ENCODE measurements around the gene PTPA. TPM values are rescaled to one million over a fixed set of nuclear protein-coding genes. Genes with fewer than 3 reads are reported as not detected.

PTPA gene
- total RNA-seq, 3 donors from 2014 or later: 34.2 to 83.4 (median 71.1) TPM

- no peaks in the 10 kb centered on the region for H3K9me3 ChIP-seq
- no peaks in the 10 kb centered on the region for H3K27me3 ChIP-seq
- H3K27ac ChIP-seq: peak overlapping the region; percentile 98 to 99
- intact Hi-C loops (cut with DNase I; ENCODE audit: low total_unique reads): loop anchor here (2.0 to 10.0 kb wide), 2 partner anchors 29 to 141 kb away; no protein-coding TSS in a partner anchor
- no peaks in the 10 kb centered on the region for H3K36me3 ChIP-seq
- H3K4me3 ChIP-seq: peak overlapping the region; percentile 91 to 93 (median 93)
- no peak for DNase-seq (ENCODE audit: low spot score in 2 of 2)
- H3K4me1 ChIP-seq: peaks cover 0 to 4% of the 10 kb centered on the region in 2 donors
- TF ChIP-seq POLR2A (IDR thresholded peaks at IDR 0.05) (no peak), CTCF (IDR thresholded peaks at IDR 0.05) (no peak), POLR2AphosphoS5 (IDR thresholded peaks at IDR 0.05) (no peak)
Measured at GRCh38 chr9:129173296-129174101, 62.3 kb downstream of the PTPA start.

GRCh38 chr9:129174102-129174723 lies 63.0 kb downstream of the PTPA start:
- Histone ChIP-seq H3K4me3 (peak overlapping the region; percentile 91 to 93 (median 93)), H3K4me1 (peaks cover 0 to 4% of the 10 kb centered on the region in 2 donors), H3K27me3 (no peaks in the 10 kb centered on the region), H3K36me3 (no peaks in the 10 kb centered on the region), H3K9me3 (no peaks in the 10 kb centered on the region), H3K27ac (peak overlapping the region; percentile 98 to 99)
- peak; percentile 89 to 92 for DNase-seq (ENCODE audit: low spot score in 2 of 2)
- TF ChIP-seq CTCF (IDR thresholded peaks at IDR 0.05): peak; percentile 94 to 98 (median 95)
- no peak for TF ChIP-seq POLR2A (IDR thresholded peaks at IDR 0.05)
- peak; percentile 73 to 83 (median 79) for TF ChIP-seq POLR2AphosphoS5 (IDR thresholded peaks at IDR 0.05)
- intact Hi-C loops (cut with DNase I; ENCODE audit: low total_unique reads): loop anchor here (2.0 to 10.0 kb wide), 2 partner anchors 29 to 141 kb away; no protein-coding TSS in a partner anchor

- Histone ChIP-seq H3K4me1 (peaks cover 0 to 4% of the 10 kb centered on the region in 2 donors), H3K36me3 (no peaks in the 10 kb centered on the region)
Measured at GRCh38 chr9:129174724-129175514, 63.7 kb downstream of the PTPA start.

GRCh38 chr9:129175515-129175824 lies 64.3 kb downstream of the PTPA start:
- no peak for DNase-seq (ENCODE audit: low spot score in 2 of 2)
- peak overlapping the region; percentile 91 to 93 (median 93) for H3K4me3 ChIP-seq

More at GRCh38 chr9:129174724-129175514, 63.7 kb downstream of the PTPA start:
- H3K27me3 ChIP-seq: no peaks in the 10 kb centered on the region
- peak; percentile 82 to 86 for DNase-seq (ENCODE audit: low spot score in 2 of 2)
- intact Hi-C loops (cut with DNase I; ENCODE audit: low total_unique reads): loop anchor here (2.0 to 10.0 kb wide), 3 partner anchors 30 to 312 kb away; no protein-coding TSS in a partner anchor
- H3K9me3 ChIP-seq: no peaks in the 10 kb centered on the region
- TF ChIP-seq POLR2A (IDR thresholded peaks at IDR 0.05) (peak; percentile 54), CTCF (IDR thresholded peaks at IDR 0.05) (peak in 1 of 3 donors; percentile 16), POLR2AphosphoS5 (IDR thresholded peaks at IDR 0.05) (peak in 1 of 3 donors; percentile 12)
- peak overlapping the region; percentile 91 to 93 (median 93) for H3K4me3 ChIP-seq
- peak overlapping the region; percentile 98 to 99 for H3K27ac ChIP-seq

More at GRCh38 chr9:129175515-129175824, 64.3 kb downstream of the PTPA start:
- no peak for TF ChIP-seq POLR2AphosphoS5 (IDR thresholded peaks at IDR 0.05)
- no peak for TF ChIP-seq CTCF (IDR thresholded peaks at IDR 0.05)
- TF ChIP-seq POLR2A (IDR thresholded peaks at IDR 0.05): no peak
- Histone ChIP-seq H3K9me3 (no peaks in the 10 kb centered on the region), H3K27me3 (no peaks in the 10 kb centered on the region), H3K36me3 (no peaks in the 10 kb centered on the region), H3K27ac (peak overlapping the region; percentile 98 to 99), H3K4me1 (peaks cover 0 to 4% of the 10 kb centered on the region in 2 donors)
- intact Hi-C loops (cut with DNase I; ENCODE audit: low total_unique reads): loop anchor here (2.0 to 10.0 kb wide), 3 partner anchors 31 to 312 kb away; no protein-coding TSS in a partner anchor

All from breast epithelium (tissue), 4 donors.